Astrocyte (in vitro differentiated cells and primary cell): ENCODE measurements around the gene SPATA9.
"Not testable (repeated sequence)": the region's sequence is repeated elsewhere in the genome, so short reads cannot be mapped to it uniquely, and the experiment has no call there.

Experiments
- CTCF ChIP-seq: IDR thresholded peaks from 2 replicates; pipeline ENCODE4 v1.5.1; 2011; ENCODE audit warnings: low read depth, mild to moderate bottlenecking, inconsistent platforms, low read length, moderate library complexity; ENCODE audit not compliant: insufficient read depth
- EZH2 ChIP-seq: IDR thresholded peaks from 2 replicates; pipeline ENCODE4 v1.6.1; 2012; ENCODE audit warnings: mild to moderate bottlenecking, low read length, inconsistent platforms; ENCODE audit not compliant: insufficient read depth

GRCh38 chr5:95713246-95713645 is 30.5 kb upstream of the SPATA9 start:
- TF ChIP-seq CTCF, EZH2: not testable (repeated sequence)
